Neural progenitor cell (in vitro differentiated cells): Measurements from ENCODE around the gene RELN. TPM values are rescaled to one million over a fixed set of nuclear protein-coding genes. Genes with fewer than 3 reads are reported as not detected.

Experiments
- DNase-seq: peaks from one replicate; pipeline ENCODE4 v3.0.0-alpha.2; 2016; ENCODE audit warnings: low spot score
- H2AFZ ChIP-seq: fragments of 200-600 bp; sonication (generic); replicated peaks from 2 replicates; pipeline ENCODE4 v1.6.1; 2016; ENCODE audit warnings: antibody characterized with exemption
- H3F3A ChIP-seq: fragments of 200-600 bp; sonication (generic); 2 replicates; pipeline ENCODE4 v1.6.1; 2016; ENCODE audit warnings: antibody characterized with exemption, low read depth
- H3K27ac ChIP-seq: fragments of 200-600 bp; sonication (generic); 2 replicates; pipeline ENCODE4 v1.5.1; 2016; ENCODE audit warnings: mild to moderate bottlenecking
- H3K27me3 ChIP-seq: fragments of 200-600 bp; sonication (generic); 2 replicates; pipeline ENCODE4 v1.6.1; 2016; ENCODE audit warnings: mild to moderate bottlenecking, moderate library complexity
- H3K36me3 ChIP-seq: fragments of 200-600 bp; sonication (generic); 2 replicates; pipeline ENCODE4 v1.5.1; 2016
- H3K4me1 ChIP-seq: fragments of 200-600 bp; sonication (generic); 2 replicates; pipeline ENCODE4 v1.6.1; 2016; ENCODE audit warnings: mixed run types
- H3K4me2 ChIP-seq: fragments of 200-600 bp; sonication (generic); 2 replicates; pipeline ENCODE4 v1.6.1; 2016
- H3K4me3 ChIP-seq: fragments of 200-600 bp; sonication (generic); 2 replicates; pipeline ENCODE4 v1.5.1; 2016
- H3K79me2 ChIP-seq: fragments of 200-600 bp; sonication (generic); 2 replicates; pipeline ENCODE4 v1.6.1; 2016; ENCODE audit warnings: low read depth
- H3K9ac ChIP-seq: fragments of 200-600 bp; sonication (generic); 2 replicates; pipeline ENCODE4 v1.6.1; 2016
- H3K9me3 ChIP-seq: fragments of 200-600 bp; sonication (generic); 2 replicates; pipeline ENCODE4 v1.5.1; 2016; ENCODE audit warnings: low read depth
- H4K20me1 ChIP-seq: fragments of 200-600 bp; sonication (generic); 2 replicates; pipeline ENCODE4 v1.6.1; 2016; ENCODE audit warnings: low read depth
- H3K27ac Mint-ChIP-seq: 3 replicates; pipeline ENCODE4 v1.8.0; 2021; ENCODE audit warnings: mixed read lengths
- H3K27me3 Mint-ChIP-seq: 2 replicates; pipeline ENCODE4 v1.8.0; 2022; ENCODE audit warnings: low read depth, mild to moderate bottlenecking, inconsistent platforms, moderate library complexity, mixed read lengths; ENCODE audit not compliant: insufficient read depth
- H3K36me3 Mint-ChIP-seq: 3 replicates; pipeline ENCODE4 v1.8.0; 2021; ENCODE audit warnings: mixed read lengths
- H3K4me1 Mint-ChIP-seq: 3 replicates; pipeline ENCODE4 v1.8.0; 2021; ENCODE audit warnings: mixed read lengths
- H3K4me3 Mint-ChIP-seq: 3 replicates; pipeline ENCODE4 v1.8.0; 2021; ENCODE audit warnings: mild to moderate bottlenecking, moderate library complexity, mixed read lengths
- H3K9me3 Mint-ChIP-seq: 3 replicates; pipeline ENCODE4 v1.8.0; 2020; ENCODE audit warnings: mixed read lengths
- EZH2 ChIP-seq: fragments of 200-600 bp; sonication (generic); IDR thresholded peaks from 2 replicates; pipeline ENCODE4 v1.6.1; 2017; ENCODE audit warnings: antibody characterized with exemption, mild to moderate bottlenecking, moderate library complexity
- EZH2phosphoT487 ChIP-seq: fragments of 200-600 bp; sonication (generic); IDR thresholded peaks from 2 replicates; pipeline ENCODE4 v1.6.1; 2017; ENCODE audit warnings: antibody characterized with exemption
- total RNA-seq: library from RNA; depleted of rRNA; stranded (reverse); fragments of >200 nt; gene quantifications from 2 replicates; pipeline ENCODE4 v1.2.3, GENCODE V29; 2015; ENCODE audit warnings: low replicate concordance
- TF ChIP-seq, protein P1 (sequence below): fragments of 200-600 bp; sonication (generic); IDR thresholded peaks from 2 replicates; pipeline ENCODE4 v1.5.1; 2017; ENCODE audit warnings: antibody characterized with exemption, mild to moderate bottlenecking

RELN gene
- total RNA-seq, 1 donor from 2014 or later, result 0.02 TPM

DNA sequence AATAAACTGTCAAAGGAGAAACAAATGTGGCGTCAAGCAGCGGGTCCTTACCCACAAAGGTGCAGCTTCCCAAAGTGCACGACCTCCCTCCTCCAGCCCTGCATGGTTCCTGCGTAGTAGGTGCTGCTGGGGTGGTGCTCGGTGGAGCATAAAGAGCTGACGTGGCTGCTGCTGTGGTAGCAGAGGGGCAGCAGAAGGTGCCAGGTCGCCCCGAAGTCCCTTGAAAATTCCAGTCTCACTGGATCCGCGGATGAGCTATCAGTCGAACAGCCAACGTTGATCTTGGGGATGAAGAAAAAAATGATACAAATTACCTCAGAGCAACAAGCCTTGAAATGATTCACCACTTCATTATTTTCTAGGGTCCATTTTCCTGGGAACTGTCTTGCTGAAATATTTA lies 438.4 kb downstream of the RELN start:
- H2AFZ ChIP-seq, result no peak overlapping the region
- H3K9ac ChIP-seq, result no peak overlapping the region
- no peak overlapping the region for H3K4me3 ChIP-seq
- no peaks in the 10 kb centered on the region for H4K20me1 ChIP-seq
- H3K36me3 ChIP-seq, result no peaks in the 10 kb centered on the region
- H3K27me3 ChIP-seq, result no peaks in the 10 kb centered on the region
- H3K27ac ChIP-seq, result no peak overlapping the region
- no peaks in the 10 kb centered on the region for H3K79me2 ChIP-seq
- Mint-ChIP-seq H3K9me3 (no peaks in the 10 kb centered on the region), H3K36me3 (no peaks in the 10 kb centered on the region), H3K4me3 (no peak overlapping the region), H3K27me3 (no peaks in the 10 kb centered on the region), H3K27ac (peak overlapping the region; percentile 34), H3K4me1 (no peaks in the 10 kb centered on the region)
- no peak for DNase-seq
- H3F3A ChIP-seq, result no peaks in the 10 kb centered on the region
- TF ChIP-seq, protein P1, sequence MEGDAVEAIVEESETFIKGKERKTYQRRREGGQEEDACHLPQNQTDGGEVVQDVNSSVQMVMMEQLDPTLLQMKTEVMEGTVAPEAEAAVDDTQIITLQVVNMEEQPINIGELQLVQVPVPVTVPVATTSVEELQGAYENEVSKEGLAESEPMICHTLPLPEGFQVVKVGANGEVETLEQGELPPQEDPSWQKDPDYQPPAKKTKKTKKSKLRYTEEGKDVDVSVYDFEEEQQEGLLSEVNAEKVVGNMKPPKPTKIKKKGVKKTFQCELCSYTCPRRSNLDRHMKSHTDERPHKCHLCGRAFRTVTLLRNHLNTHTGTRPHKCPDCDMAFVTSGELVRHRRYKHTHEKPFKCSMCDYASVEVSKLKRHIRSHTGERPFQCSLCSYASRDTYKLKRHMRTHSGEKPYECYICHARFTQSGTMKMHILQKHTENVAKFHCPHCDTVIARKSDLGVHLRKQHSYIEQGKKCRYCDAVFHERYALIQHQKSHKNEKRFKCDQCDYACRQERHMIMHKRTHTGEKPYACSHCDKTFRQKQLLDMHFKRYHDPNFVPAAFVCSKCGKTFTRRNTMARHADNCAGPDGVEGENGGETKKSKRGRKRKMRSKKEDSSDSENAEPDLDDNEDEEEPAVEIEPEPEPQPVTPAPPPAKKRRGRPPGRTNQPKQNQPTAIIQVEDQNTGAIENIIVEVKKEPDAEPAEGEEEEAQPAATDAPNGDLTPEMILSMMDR, result no peak
- TF ChIP-seq EZH2phosphoT487, result no peak
- TF ChIP-seq EZH2, result no peak
- no peak overlapping the region for H3K4me2 ChIP-seq
- H3K4me1 ChIP-seq, result no peaks in the 10 kb centered on the region
- no peaks in the 10 kb centered on the region for H3K9me3 ChIP-seq

DNA sequence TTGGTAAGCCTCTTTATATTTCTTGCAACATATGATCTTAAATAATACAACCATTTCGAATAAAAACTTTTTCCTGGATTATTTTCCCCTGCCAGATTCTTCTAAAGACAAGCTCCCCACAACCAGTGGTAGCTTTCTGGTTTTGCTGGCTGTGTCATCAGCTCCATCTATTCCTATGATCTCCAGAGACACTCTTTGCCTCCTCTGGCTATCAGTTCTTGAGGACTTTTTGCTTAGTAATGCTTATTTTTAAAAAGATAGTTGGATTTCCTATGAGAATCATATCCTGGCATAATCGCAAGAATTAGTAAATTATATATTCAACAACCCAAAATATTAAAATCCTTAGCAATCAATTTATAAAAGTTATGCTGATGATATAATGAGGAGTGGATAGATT lies 439.7 kb downstream of the RELN start:
- no peaks in the 10 kb centered on the region for H3K9me3 ChIP-seq
- no peak overlapping the region for H3K27ac Mint-ChIP-seq
- H3K4me2 ChIP-seq, result no peak overlapping the region
- no peak overlapping the region for H3K9ac ChIP-seq
- no peaks in the 10 kb centered on the region for H3K4me1 ChIP-seq
- no peaks in the 10 kb centered on the region for H3K79me2 ChIP-seq
- H3K4me3 ChIP-seq, result no peak overlapping the region
- TF ChIP-seq EZH2 (no peak), EZH2phosphoT487 (no peak)
- TF ChIP-seq, protein P1, result no peak
- no peaks in the 10 kb centered on the region for H3K4me1 Mint-ChIP-seq
- no peaks in the 10 kb centered on the region for H4K20me1 ChIP-seq
- no peaks in the 10 kb centered on the region for H3K27me3 Mint-ChIP-seq
- H3K27me3 ChIP-seq, result no peaks in the 10 kb centered on the region
- H3K9me3 Mint-ChIP-seq, result no peaks in the 10 kb centered on the region
- no peak overlapping the region for H3K27ac ChIP-seq
- no peaks in the 10 kb centered on the region for H3K36me3 Mint-ChIP-seq
- no peak overlapping the region for H2AFZ ChIP-seq
- no peak for DNase-seq
- H3K4me3 Mint-ChIP-seq, result no peak overlapping the region
- no peaks in the 10 kb centered on the region for H3F3A ChIP-seq
- no peaks in the 10 kb centered on the region for H3K36me3 ChIP-seq

DNA sequence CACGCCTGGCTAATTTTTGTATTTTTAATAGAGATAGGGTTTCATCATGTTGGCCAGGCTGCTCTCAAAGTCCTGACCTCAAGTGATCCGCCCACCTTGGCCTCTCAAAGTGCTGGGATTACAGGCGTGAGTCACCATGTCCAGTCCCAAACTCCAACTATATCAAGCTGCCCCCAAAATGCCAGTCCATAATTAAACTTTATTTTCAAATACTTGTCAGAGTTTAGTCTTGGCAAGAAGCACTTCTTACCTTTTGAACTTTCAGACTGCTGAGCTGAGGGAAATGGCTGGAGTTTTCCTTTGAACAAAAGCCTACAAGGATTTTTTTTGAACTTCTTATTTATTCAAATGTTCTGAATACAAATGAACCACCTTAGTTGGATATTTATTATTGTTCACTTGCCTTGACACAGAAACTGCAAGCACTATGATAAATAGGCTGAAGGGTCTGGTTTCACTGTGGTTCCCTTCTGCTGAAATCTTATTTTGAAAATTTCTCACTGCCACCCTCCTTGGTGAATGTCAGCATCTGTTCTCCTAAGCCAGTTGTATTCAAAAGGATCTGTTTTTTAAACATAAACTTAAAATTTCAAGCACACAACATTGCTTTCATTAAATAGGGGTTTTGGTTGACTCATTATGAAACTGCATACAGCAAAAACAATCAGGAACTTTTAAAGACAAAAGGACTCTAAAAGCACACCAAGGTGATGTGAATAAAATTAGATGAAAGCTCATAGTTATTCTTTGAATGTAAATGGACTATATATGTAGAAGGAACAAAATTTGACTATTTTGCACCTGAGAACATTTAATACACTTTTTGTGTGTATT lies 441.8 kb downstream of the RELN start:
- H3K4me2 ChIP-seq, result no peak overlapping the region
- Mint-ChIP-seq H3K27me3 (peaks cover 3% of the 10 kb centered on the region), H3K4me3 (no peak overlapping the region), H3K9me3 (peaks cover 2% of the 10 kb centered on the region), H3K27ac (no peak overlapping the region), H3K36me3 (no peaks in the 10 kb centered on the region), H3K4me1 (no peaks in the 10 kb centered on the region)
- H4K20me1 ChIP-seq, result no peaks in the 10 kb centered on the region
- H3K4me3 ChIP-seq, result no peak overlapping the region
- no peak for DNase-seq
- no peaks in the 10 kb centered on the region for H3K4me1 ChIP-seq
- H3F3A ChIP-seq, result no peaks in the 10 kb centered on the region
- no peaks in the 10 kb centered on the region for H3K9me3 ChIP-seq
- no peak overlapping the region for H3K9ac ChIP-seq
- no peaks in the 10 kb centered on the region for H3K36me3 ChIP-seq
- no peak for TF ChIP-seq EZH2phosphoT487
- TF ChIP-seq, protein P1, result no peak
- TF ChIP-seq EZH2, result no peak
- H3K79me2 ChIP-seq, result no peaks in the 10 kb centered on the region
- no peak overlapping the region for H3K27ac ChIP-seq
- H3K27me3 ChIP-seq, result no peaks in the 10 kb centered on the region
- no peak overlapping the region for H2AFZ ChIP-seq
